ENCODE measurements around the gene GTSE1.

DNA sequence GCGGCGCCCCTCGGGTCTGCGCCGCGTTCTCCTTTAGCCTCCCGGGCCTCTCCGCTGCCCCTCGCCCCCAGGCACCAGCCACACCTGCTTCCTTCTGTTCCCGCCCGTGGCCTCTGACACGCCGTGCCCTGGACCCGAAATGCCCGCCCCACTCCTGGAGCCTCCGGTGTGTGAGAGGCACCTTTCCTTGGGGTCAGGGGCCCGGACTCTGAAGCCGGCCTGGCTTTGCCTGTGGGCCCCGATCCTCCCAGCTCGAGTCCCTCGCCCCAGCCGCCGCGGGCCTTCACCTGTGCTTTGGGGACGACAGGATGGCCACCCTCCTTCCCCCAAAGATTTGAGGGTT is 45.9 kb upstream of the GTSE1 start:
- no peak for TF ChIP-seq EZH2 (IDR thresholded peaks at IDR 0.05; ENCODE audit: borderline replicate concordance, insufficient read depth, low read depth, low read length, poor library complexity, severe bottlenecking)
- TF ChIP-seq, protein P1, sequence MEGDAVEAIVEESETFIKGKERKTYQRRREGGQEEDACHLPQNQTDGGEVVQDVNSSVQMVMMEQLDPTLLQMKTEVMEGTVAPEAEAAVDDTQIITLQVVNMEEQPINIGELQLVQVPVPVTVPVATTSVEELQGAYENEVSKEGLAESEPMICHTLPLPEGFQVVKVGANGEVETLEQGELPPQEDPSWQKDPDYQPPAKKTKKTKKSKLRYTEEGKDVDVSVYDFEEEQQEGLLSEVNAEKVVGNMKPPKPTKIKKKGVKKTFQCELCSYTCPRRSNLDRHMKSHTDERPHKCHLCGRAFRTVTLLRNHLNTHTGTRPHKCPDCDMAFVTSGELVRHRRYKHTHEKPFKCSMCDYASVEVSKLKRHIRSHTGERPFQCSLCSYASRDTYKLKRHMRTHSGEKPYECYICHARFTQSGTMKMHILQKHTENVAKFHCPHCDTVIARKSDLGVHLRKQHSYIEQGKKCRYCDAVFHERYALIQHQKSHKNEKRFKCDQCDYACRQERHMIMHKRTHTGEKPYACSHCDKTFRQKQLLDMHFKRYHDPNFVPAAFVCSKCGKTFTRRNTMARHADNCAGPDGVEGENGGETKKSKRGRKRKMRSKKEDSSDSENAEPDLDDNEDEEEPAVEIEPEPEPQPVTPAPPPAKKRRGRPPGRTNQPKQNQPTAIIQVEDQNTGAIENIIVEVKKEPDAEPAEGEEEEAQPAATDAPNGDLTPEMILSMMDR (IDR thresholded peaks at IDR 0.05): no peak

Data from B cell (primary cell).